Upper lobe of left lung (tissue), 6 donors: ENCODE measurements around the gene RIOK3. TPM values are rescaled to one million over a fixed set of nuclear protein-coding genes. Genes with fewer than 3 reads are reported as not detected.
"Not testable (repeated sequence)": the region's sequence is repeated elsewhere in the genome, so short reads cannot be mapped to it uniquely, and the experiment has no call there.

Source experiments
- ATAC-seq, 2 donors: fragments of 200-7000 bp; cut with Tn5 transposase; one replicate each; pipeline ENCODE4 v1.9.1; 2022; ENCODE audit warnings: mild to moderate bottlenecking in 2 of 2, moderate library complexity in 2 of 2; ENCODE audit not compliant: low FRiP score in 2 of 2
- DNase-seq, 2 donors: peaks; one replicate each; pipeline ENCODE4 v3.0.0-alpha.2; 2019 to 2020
- H3K27ac ChIP-seq, 4 donors: fragments of 200-600 bp; sonication (generic); one replicate each; pipeline ENCODE4 v1.5.1; 2016 to 2019
- H3K27me3 ChIP-seq, 4 donors: fragments of 200-600 bp; sonication (generic); one replicate each; pipeline ENCODE4 v1.5.1; 2017 to 2019
- H3K36me3 ChIP-seq, 4 donors: fragments of 200-600 bp; sonication (generic); one replicate each; pipeline ENCODE4 v1.5.1; 2016 to 2019
- H3K4me1 ChIP-seq, 4 donors: fragments of 200-600 bp; sonication (generic); one replicate each; pipeline ENCODE4 v1.5.1; 2018 to 2019
- H3K4me3 ChIP-seq, 4 donors: fragments of 200-600 bp; sonication (generic); one replicate each; pipeline ENCODE4 v1.5.1; 2017 to 2019; ENCODE audit warnings: mild to moderate bottlenecking in 2 of 4, moderate library complexity in 1 of 4
- H3K9me3 ChIP-seq, 4 donors: fragments of 200-600 bp; sonication (generic); one replicate each; pipeline ENCODE4 v1.5.1; 2018 to 2019
- EP300 ChIP-seq, 4 donors: sonication (generic); formaldehyde crosslinking; IDR thresholded peaks; one replicate each; pipeline ENCODE4 v1.5.1; 2017; ENCODE audit warnings: antibody characterized with exemption in 4 of 4, control low read depth in 2 of 4
- POLR2A ChIP-seq, 4 donors: fragments of 450-650 bp; IDR thresholded peaks; one replicate each; pipeline ENCODE4 v1.5.1; 2016 to 2017; ENCODE audit warnings: antibody characterized with exemption in 4 of 4, mild to moderate bottlenecking in 2 of 4
- POLR2AphosphoS5 ChIP-seq, 2 donors: sonication (generic); formaldehyde crosslinking; IDR thresholded peaks; one replicate each; pipeline ENCODE4 v1.5.1; 2017; ENCODE audit warnings: antibody characterized with exemption in 2 of 2
- WGBS, 2 donors: methylation state at CpG; one replicate each; pipeline ENCODE4 v1.1.5; 2017 to 2018; 5-methylcytosine and 5-hydroxymethylcytosine counted together
- total RNA-seq, 6 donors: library from RNA; depleted of rRNA in 4 of 6; stranded (reverse); fragments of >200 nt in 4 of 6; gene quantifications; one replicate each; pipeline versions ENCODE4 v1.1.0 to v1.2.1, GENCODE V29; 2016 to 2021
- TF ChIP-seq, protein P1 (sequence below), 6 experiments: fragments of 450-650 bp in 4 of 6; fragments of 200-600 bp in 2 of 6; sonication (generic) in 2 of 6; IDR thresholded peaks; one replicate each; pipeline ENCODE4 v1.5.1; 2016 to 2019; ENCODE audit warnings: antibody characterized with exemption in 6 of 6
- donor health status: DM: no; HTN: no; CAD: no; lungs with moderate emphysema.
- donor health status: DM: no; HTN: yes; CAD: no; lungs with severe emphysema.

The RIOK3 gene
- total RNA-seq, 6 donors from 2014 or later = 54.7 to 91.1 (median 60.0) TPM

DNA sequence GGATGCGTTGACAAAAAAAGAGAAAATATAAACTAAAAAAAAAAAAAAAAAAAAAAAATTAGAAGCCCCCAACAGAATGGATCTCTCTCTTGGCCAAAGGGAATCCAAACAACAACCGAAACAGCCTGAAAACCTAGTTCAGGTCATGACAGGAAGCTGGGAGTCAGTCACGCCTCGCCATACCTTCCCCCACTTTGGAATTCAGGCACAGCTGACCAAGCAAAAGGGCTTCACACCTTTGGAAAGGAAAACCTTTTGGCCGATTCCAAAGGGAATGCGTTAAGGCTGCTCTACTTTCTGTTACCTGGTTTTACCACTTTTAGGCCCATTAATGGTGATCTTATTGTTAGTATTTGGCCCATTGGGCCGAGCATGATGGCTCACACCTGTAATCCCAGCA is 32.3 kb downstream of the RIOK3 start:
- peaks cover 4 to 14% (median 7%) of the 10 kb centered on the region in 4 donors for H3K4me1 ChIP-seq
- TF ChIP-seq POLR2A (IDR thresholded peaks at IDR 0.05) (no peak), EP300 (IDR thresholded peaks at IDR 0.05) (no peak), POLR2AphosphoS5 (IDR thresholded peaks at IDR 0.05) (no peak)
- TF ChIP-seq, protein P1, sequence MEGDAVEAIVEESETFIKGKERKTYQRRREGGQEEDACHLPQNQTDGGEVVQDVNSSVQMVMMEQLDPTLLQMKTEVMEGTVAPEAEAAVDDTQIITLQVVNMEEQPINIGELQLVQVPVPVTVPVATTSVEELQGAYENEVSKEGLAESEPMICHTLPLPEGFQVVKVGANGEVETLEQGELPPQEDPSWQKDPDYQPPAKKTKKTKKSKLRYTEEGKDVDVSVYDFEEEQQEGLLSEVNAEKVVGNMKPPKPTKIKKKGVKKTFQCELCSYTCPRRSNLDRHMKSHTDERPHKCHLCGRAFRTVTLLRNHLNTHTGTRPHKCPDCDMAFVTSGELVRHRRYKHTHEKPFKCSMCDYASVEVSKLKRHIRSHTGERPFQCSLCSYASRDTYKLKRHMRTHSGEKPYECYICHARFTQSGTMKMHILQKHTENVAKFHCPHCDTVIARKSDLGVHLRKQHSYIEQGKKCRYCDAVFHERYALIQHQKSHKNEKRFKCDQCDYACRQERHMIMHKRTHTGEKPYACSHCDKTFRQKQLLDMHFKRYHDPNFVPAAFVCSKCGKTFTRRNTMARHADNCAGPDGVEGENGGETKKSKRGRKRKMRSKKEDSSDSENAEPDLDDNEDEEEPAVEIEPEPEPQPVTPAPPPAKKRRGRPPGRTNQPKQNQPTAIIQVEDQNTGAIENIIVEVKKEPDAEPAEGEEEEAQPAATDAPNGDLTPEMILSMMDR (IDR thresholded peaks at IDR 0.05) = no peak
- DNase-seq (no peak), ATAC-seq (no peak)
- no peaks in the 10 kb centered on the region for H3K27me3 ChIP-seq
- no peak overlapping the region for H3K27ac ChIP-seq
- WGBS, 2 donors = 94% methylated on average over 7 of the region's 7 CpGs
- peaks cover 11 to 31% (median 14%) of the 10 kb centered on the region in 4 donors for H3K36me3 ChIP-seq
- no peaks in the 10 kb centered on the region for H3K9me3 ChIP-seq
- H3K4me3 ChIP-seq = no peak overlapping the region

DNA sequence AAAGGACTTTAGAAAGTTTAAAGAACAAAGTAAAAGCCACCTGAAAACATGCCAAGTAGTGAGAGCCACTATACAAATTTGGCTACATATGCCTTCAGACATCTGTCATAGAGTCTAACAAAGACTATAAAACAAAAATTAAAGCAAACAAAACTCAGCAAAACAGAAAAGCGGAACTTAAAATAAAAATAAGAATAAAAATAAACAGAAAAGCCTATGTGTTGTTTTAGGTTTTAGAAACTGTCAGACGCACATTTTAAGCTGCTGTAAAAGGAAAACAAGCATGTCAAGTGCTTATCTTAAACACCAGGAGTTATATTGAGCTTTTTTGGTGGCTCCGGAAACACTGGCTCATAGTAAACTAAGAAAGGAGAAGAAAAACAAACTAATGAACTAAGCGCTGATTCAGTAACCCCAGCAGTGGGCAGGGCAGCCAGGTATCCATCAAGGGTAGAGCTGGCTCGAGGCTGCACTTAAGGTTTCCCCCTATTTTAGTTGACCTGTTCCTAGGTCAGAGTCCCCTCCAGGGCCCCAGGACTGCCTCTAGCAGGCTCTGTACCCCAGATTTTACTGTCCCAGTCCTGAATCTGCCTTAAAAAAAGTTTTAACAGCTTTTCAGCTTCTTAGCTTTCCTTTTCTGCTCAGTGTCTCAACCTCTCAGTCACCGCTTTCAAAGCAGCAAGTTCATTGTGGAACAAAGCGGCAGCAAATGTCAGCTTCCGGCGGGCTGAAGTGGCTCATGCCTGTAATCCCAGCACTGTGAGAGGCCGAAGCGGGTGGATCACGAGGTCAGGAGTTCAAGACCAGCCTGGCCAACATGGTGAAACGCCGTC is 34.9 kb downstream of the RIOK3 start:
- Histone ChIP-seq H3K4me3 (peak overlapping the region in 3 of 4 donors; percentile 28 to 39 (median 37)), H3K27me3 (no peaks in the 10 kb centered on the region), H3K27ac (peak overlapping the region; percentile 76 to 88 (median 86)), H3K36me3 (peaks cover 0 to 6% (median 0%) of the 10 kb centered on the region in 4 donors), H3K4me1 (peaks cover 4 to 14% (median 7%) of the 10 kb centered on the region in 4 donors), H3K9me3 (no peaks in the 10 kb centered on the region)
- no peak for TF ChIP-seq POLR2A (IDR thresholded peaks at IDR 0.05)
- TF ChIP-seq EP300 (IDR thresholded peaks at IDR 0.05) = no peak
- TF ChIP-seq, protein P1 (IDR thresholded peaks at IDR 0.05) = no peak
- TF ChIP-seq POLR2AphosphoS5 (IDR thresholded peaks at IDR 0.05) = no peak
- ATAC-seq = peak; percentile 56 to 63
- 30 to 37% methylated on average over 14 of the region's 14 CpGs for WGBS, 2 donors
- DNase-seq = peak in 1 of 2 donors; percentile 69

DNA sequence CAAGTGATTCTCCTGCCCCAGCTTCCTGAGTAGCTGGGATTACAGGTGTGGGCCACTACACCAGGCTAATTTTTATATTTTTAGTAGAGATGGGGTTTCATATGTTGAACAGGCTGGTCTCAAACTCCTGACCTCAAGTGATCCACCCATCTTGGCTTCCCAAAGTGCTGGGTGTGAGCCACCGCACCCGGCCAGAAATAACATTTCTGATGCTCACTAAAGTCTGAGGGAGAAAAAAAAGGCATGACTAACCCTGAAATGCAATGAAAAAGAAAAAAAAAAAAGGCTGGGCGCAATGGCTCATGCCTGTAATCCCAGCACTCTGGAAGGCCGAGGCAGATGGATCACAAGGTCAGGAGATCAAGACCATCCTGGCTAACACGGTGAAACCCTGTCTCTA is 36.5 kb downstream of the RIOK3 start:
- not testable (repeated sequence) for ATAC-seq, H3K27ac ChIP-seq
- 83 to 87% methylated on average over 5 of the region's 5 CpGs for WGBS, 2 donors

DNA sequence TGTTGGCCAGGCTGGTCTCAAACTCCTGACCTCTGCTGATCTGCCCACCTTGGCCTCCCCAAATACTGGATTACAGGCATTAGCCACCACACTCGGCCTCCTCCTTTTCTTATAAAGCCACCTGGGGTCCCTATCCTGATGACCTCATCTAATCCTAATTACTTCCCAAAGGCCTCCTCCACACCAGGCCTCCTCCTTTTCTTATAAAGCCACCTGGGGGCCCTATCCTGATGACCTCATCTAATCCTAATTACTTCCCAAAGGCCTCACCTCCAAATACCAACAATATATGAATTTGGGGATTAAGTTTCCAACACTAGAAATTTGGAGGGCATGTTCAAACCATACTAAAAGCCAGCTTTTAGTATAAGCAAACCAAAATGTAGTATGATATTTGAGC is 40.6 kb downstream of the RIOK3 start:
- no peak overlapping the region for H3K27ac ChIP-seq
- no peaks in the 10 kb centered on the region for H3K9me3 ChIP-seq
- H3K27me3 ChIP-seq = no peaks in the 10 kb centered on the region
- H3K4me1 ChIP-seq = peaks cover 1 to 6% (median 2%) of the 10 kb centered on the region in 4 donors
- DNase-seq (no peak), ATAC-seq (no peak)
- TF ChIP-seq POLR2A (IDR thresholded peaks at IDR 0.05) (no peak), EP300 (IDR thresholded peaks at IDR 0.05) (no peak), POLR2AphosphoS5 (IDR thresholded peaks at IDR 0.05) (no peak)
- TF ChIP-seq, protein P1 (IDR thresholded peaks at IDR 0.05) = no peak
- 91 to 100% methylated on average over 1 of the region's 1 CpG for WGBS, 2 donors
- no peaks in the 10 kb centered on the region for H3K36me3 ChIP-seq
- no peak overlapping the region for H3K4me3 ChIP-seq

More for the DNA sequence above, 36.5 kb downstream of the RIOK3 start:
- H3K4me1 ChIP-seq = peaks cover 4 to 14% (median 7%) of the 10 kb centered on the region in 4 donors
- H3K27me3 ChIP-seq, H3K4me3 ChIP-seq, H3K36me3 ChIP-seq, DNase-seq, H3K9me3 ChIP-seq: not testable (repeated sequence)

DNA sequence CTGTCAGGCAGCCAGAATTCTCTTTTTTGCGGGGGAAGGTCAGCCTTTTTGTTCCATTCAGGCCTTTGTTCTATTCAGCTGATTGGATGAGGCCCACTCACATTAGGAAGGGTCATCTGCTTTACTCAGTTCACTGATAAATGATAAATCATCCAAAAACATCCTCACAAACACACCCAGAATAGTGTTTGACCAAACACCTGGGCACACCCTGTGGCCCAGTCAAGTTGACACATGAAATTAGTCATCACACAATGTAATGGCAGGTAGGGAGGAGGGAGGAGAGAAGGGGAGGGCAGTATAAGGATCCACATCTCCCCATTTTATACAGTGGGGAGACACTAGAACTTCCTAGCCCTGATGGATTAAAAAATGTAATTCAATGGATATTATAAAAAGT is 41.9 kb downstream of the RIOK3 start:
- Histone ChIP-seq H3K9me3 (no peaks in the 10 kb centered on the region), H3K4me1 (peaks cover 7 to 15% (median 8%) of the 10 kb centered on the region in 4 donors), H3K27me3 (no peaks in the 10 kb centered on the region), H3K4me3 (no peak overlapping the region), H3K27ac (no peak overlapping the region), H3K36me3 (no peaks in the 10 kb centered on the region)
- TF ChIP-seq, protein P1 (IDR thresholded peaks at IDR 0.05) = no peak
- TF ChIP-seq POLR2AphosphoS5 (IDR thresholded peaks at IDR 0.05) (no peak), EP300 (IDR thresholded peaks at IDR 0.05) (no peak), POLR2A (IDR thresholded peaks at IDR 0.05) (no peak)
- no peak for ATAC-seq
- DNase-seq = no peak
- 78 to 79% methylated on average over 1 of the region's 1 CpG for WGBS, 2 donors
